GM21515 (cell line): ENCODE results near the gene FBXO24.
A peak's percentile ranks its signal among the peaks of the same experiment; 100 is the strongest.

Experiments
- ATAC-seq: cut with Tn5 transposase; IDR thresholded peaks from one replicate; pipeline ENCODE4 v1.9.1; 2021; ENCODE audit not compliant: unreplicated experiment

Gene FBXO24

GRCh38 chr7:100589341-100589947 lies 3.3 kb downstream of the FBXO24 start:
- no peak for ATAC-seq

GRCh38 chr7:100590077-100590737 lies 4.1 kb downstream of the FBXO24 start:
- ATAC-seq, result no peak

- no peak for ATAC-seq
These were observed 5.5 kb downstream of the FBXO24 start for GRCh38 chr7:100591596-100591995.

- ATAC-seq, result no peak
These were observed 9.1 kb downstream of the FBXO24 start for GRCh38 chr7:100595188-100595587.

DNA sequence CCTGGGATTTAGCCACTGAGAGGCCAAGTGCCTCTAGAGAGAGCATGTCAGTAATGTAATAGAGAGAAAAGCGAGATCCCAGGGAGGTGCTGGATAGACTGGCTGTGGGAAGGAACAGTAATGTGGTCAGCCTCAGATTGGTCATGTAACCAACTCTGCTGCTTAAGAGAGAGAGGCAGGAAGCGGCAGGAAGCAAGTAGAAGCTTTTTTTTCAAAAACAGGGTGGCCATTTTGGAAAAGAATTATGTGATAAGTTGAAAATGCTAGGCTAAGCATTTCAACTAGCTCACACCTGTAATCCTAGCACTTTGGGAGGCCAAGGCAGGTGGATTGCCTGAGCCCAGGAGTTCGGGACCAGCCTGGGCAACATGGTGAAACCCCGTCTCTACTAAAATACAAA lies 12.3 kb downstream of the FBXO24 start:
- ATAC-seq, result no peak

DNA sequence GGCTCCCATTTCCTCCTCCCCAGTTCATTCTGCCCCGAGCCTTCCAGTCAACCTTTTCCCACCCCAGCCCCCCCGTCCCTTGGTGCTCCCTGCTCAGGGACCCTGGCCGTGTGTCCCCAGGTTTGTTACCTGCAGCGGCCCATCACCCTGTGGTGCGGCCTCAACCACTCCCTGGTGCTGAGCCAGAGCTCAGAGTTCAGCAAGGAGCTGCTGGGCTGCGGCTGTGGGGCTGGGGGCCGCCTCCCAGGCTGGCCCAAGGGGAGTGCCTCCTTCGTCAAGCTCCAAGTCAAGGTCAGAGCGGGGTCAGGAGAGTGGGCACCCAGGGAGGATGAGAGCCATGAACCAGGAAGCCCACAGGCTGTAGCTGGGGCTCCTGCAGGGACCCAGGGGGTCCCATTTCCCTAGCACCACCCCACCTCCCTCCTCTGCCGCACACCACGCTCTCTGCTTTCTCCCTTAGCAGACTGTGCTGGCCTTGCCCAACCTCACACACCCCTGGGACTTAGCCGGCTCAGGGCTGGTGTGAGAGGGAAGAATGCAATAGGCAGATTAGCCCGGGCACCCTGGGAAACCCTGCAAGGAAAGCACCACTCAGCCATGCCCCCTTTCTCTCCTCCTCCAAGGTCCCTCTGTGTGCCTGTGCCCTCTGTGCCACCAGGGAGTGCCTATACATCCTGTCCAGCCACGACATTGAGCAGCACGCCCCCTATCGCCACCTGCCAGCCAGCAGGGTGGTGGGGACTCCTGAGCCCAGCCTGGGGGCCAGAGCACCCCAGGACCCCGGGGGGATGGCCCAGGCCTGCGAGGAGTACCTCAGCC lies 14.0 kb downstream of the FBXO24 start:
- no peak for ATAC-seq

- ATAC-seq, result no peak
These were observed 14.6 kb downstream of the FBXO24 start for GRCh38 chr7:100600730-100601038.

DNA sequence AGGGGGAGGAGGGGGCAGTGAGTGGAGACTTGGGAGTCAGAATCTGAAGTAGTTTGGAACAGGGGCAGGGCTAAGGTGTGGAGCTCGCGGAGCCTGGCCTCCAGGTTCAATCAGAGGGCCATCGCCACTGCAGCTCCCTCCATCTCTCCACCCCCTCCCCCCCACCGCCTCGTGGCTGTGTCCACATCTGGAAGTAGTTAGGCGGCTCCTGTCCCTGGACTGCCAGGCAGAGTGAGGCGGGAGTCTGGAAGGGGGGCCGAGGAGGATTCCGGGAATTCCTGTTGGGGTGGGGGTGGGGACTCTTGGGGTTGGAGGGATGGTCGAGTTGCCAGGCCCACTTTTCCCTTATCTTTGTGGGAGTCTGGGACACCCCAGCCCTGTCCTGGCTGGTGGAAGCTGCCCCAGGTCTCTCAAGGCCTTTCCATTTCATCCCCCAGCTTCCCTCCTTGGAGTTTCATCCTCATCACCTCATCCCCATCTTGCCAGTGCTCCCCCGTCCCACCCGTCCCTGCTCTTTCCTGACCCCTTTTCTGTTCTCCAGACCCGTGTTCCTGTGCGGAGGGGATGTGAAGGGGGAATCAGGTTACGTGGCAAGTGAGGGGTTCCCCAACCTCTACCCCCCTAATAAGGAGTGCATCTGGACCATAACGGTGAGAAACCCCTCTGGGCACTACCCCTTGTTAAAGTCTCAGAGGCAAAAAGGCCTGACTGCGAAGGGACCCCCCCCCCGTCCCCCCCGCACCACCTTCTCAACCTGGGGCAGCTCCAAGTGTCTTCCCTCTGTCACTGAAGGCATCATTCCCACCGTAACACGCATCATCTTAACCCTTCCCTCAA lies 17.0 kb downstream of the FBXO24 start:
- no peak for ATAC-seq

GRCh38 chr7:100603726-100604027 lies 17.5 kb downstream of the FBXO24 start:
- ATAC-seq, result no peak

DNA sequence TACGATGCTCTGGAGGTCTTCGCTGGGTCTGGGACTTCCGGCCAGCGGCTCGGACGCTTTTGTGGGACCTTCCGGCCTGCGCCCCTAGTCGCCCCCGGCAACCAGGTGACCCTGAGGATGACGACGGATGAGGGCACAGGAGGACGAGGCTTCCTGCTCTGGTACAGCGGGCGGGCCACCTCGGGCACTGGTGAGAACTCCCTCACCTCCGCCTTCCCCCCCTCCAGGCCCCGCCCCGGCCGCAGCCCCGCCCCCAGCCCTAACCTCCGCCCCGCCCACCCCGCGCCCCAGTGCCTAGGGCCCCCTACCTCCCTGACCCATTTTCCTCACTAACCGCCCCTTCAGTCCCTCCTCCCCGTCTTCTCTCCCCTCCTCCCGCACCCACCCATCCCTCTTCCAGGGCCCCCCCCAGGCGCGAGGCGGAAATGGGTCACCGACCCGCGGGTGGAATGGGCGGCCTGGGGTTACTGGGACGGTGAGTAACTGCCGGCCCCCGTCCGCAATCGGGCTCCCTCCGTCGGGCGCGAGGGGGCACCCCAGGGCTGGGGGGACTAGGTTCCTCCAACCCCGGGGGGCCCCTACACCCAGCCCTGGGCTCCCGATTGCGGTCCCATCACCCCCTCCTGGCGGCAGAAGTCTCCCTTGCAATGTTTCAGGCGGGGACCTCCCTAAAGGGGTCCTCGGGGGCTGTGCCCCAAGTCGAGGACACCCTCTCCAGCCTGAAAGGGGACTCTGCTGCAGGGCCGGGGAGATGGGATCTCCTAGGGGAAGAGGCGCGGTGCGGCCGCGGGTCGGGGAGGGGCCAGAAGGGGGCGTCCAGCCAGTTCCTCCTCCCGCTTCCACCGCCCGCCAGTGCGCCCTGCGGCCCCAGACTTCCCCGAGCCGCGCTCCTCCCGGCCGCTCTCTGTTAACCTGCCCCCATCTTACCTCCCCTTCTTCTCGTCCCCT lies 18.2 kb downstream of the FBXO24 start:
- no peak for ATAC-seq

DNA sequence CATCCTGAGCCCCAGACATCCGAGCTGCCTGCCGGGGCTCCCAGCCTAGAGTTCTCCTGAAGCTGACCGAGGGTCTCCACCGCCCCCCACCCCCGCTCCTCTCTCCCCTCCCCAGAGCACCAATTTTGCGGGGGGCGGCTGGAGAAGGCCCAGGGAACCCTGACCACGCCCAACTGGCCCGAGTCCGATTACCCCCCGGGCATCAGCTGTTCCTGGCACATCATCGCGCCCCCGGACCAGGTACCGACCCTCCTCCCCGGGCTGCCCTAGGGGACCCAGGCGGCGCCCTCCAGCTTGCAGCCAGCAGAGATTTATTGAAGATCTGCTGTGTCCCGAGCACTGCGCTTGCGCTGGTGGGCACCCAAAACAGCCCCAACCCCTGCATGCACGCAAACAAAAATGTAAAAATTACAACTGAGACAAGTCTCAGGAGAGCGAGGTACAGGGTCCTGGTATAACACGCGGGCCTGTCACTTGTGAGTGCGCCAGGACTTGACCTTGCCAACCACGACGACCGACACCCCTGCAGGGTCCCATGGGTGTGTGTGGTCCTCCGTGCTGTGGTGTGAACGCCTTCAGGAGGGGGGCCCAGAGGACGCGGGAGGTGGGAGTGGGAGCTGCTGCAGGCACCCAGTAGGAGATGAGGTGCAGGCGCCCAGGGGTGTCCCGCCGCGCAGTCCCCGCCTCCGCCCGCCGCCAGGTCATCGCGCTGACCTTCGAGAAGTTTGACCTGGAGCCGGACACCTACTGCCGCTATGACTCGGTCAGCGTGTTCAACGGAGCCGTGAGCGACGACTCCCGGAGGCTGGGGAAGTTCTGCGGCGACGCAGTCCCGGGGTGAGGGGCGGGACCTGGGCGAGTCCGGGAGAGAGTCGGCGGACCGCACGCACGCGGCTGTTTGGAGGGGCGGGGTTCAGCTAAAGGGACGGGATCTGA lies 19.1 kb downstream of the FBXO24 start:
- no peak for ATAC-seq

DNA sequence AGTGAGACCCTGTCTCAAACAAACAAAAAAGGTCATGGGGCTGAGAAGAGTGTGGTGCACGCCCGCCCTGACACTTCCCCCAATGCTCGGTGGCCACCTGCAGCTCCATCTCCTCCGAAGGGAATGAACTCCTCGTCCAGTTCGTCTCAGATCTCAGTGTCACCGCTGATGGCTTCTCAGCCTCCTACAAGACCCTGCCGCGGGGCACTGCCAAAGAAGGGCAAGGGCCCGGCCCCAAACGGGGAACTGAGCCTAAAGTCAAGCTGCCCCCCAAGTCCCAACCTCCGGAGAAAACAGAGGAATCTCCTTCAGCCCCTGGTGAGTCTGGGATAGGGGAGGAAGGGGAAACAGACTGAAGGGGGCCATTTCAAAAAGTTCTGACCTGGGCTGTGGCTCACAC lies 20.2 kb downstream of the FBXO24 start:
- no peak for ATAC-seq

DNA sequence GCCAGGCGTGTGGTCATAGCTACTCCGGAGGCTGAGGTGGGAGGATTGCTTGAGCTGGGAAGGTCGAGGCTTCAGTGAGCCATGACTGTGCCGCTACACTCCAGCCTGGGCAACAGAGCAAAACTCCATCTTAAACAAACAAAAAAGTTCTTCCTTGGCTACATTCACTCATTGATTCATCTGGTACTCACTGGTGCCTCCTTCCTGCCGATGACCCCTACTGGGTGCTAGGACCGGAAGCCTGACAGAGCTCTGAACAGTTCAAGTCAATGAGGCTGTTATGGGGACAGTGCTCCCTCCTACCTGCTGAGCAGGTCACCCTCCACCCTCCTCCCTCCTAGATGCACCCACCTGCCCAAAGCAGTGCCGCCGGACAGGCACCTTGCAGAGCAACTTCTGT lies 21.0 kb downstream of the FBXO24 start:
- no peak for ATAC-seq

- no peak for ATAC-seq
These were observed 23.8 kb downstream of the FBXO24 start for GRCh38 chr7:100609958-100610357.

DNA sequence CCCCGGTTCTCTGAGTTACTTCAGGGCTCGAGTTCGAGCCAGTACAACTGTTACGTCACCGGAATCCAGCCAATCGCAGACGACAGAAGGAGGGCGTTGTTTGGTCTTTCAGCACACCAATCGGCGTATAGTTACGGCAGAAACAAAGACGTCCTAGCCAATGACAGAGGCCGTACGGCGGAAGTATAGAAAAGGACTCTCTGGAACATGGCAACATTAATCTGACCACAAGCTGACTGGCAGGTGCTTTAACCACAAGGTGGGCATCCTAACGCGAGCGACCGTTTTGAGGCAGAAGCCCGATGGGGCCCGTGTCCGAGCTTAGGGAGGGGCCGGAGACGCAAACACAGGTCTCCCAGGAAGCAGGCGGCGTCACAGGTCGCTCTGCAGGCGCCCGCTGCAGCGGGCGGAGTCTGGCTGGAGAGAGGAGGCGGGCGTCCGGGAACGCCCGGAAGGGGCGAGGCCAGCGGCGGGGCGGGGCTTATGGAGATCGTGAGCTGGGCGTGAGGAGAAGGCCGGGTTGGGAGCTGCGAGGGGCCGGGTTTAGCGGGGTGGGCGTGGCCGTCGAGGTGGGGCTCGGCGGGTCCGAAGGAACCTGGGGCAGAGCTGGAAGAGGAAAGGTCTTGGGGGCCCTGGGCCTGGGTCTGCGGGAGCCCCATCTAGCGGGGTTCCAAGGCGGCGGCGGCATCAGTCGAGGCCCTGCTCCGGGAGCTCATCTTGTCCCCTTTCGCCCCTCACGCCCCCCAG lies 26.0 kb downstream of the FBXO24 start, which contains the start of gene MOSPD3:
TSS of gene MOSPD3 (plus strand) at position 558 of the 747 bp plus-strand sequence. CDS start 252 bp downstream, outside the sequence.
- ATAC-seq, result peak; percentile 88

DNA sequence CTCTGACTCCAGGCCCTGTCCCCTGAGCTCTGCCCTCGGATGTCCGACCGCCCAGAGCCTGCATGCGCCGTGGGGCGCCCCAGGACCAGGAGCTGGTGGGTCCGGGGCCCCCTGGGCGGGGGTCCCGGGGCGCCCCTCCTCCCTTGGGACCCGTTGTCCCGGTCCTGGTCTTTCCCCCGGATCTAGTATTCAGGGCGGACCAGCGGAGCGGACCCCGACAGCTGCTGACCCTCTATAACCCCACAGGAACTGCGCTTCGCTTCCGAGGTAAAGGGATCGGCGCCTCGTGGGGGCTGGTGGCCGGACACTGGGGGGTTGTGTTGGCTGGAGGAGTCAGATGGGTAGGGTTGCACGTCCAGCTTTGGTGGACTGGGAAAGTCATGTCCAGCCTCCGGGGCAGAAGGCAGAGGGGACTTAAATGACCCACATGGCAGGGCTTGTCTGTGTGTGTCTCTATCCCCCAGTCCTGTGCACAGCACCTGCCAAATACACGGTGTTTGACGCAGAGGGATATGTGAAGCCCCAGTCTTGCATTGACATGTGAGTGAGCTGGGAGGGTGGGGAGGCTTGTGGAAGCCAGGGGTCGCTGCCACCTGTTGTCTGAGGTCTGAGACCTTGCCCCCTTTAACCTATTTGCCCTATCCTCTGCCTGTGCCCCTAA lies 26.7 kb downstream of the FBXO24 start:
- peak; percentile 3 for ATAC-seq

DNA sequence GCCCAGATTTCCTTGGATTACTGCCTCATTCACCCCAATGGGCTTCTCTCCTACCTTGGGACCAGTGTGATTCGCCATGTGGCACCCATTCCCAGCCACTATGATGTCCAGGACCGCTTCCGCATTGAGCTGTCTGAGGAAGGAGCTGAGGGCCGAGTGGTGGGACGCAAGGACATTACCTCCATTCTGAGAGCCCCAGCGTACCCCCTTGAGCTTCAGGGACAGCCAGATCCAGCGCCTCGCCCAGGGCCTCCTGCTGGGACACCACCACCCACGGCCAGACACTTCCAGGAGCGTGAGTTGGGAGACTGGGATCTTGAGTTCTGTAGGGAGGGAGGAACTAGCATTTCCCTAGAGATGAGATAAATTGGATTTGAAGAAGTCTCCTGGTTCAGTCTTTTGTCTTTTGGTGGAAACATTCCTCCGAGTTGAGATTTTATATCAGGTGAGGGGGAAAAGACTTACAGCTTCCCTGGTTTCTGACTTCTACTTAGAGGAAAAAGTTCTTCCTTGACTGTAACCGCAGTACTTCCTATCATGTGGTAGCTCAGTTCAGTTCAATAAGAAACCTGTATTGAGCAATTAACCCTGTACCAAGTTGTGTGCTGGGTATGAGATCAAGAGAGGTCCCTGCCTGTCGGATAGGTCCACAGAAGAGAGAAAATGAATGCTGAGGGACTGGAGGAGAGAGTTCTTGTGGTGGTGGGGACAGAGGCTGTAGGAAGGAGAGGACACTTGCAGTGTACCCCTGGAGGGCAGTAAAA lies 27.5 kb downstream of the FBXO24 start:
- ATAC-seq, result no peak
